Upper lobe of left lung (tissue), 6 donors: ENCODE data around the gene TCF7L2. TPM values are rescaled to one million over a fixed set of nuclear protein-coding genes. Genes with fewer than 3 reads are reported as not detected.

Experiments used
- ATAC-seq, 2 donors: fragments of 200-7000 bp; cut with Tn5 transposase; one replicate each; pipeline ENCODE4 v1.9.1; 2022; ENCODE audit warnings: mild to moderate bottlenecking in 2 of 2, moderate library complexity in 2 of 2; ENCODE audit not compliant: low FRiP score in 2 of 2
- DNase-seq, 2 donors: peaks; one replicate each; pipeline ENCODE4 v3.0.0-alpha.2; 2019 to 2020
- H3K27ac ChIP-seq, 4 donors: fragments of 200-600 bp; sonication (generic); one replicate each; pipeline ENCODE4 v1.5.1; 2016 to 2019
- H3K27me3 ChIP-seq, 4 donors: fragments of 200-600 bp; sonication (generic); one replicate each; pipeline ENCODE4 v1.5.1; 2017 to 2019
- H3K36me3 ChIP-seq, 4 donors: fragments of 200-600 bp; sonication (generic); one replicate each; pipeline ENCODE4 v1.5.1; 2016 to 2019
- H3K4me1 ChIP-seq, 4 donors: fragments of 200-600 bp; sonication (generic); one replicate each; pipeline ENCODE4 v1.5.1; 2018 to 2019
- H3K4me3 ChIP-seq, 4 donors: fragments of 200-600 bp; sonication (generic); one replicate each; pipeline ENCODE4 v1.5.1; 2017 to 2019; ENCODE audit warnings: mild to moderate bottlenecking in 2 of 4, moderate library complexity in 1 of 4
- H3K9me3 ChIP-seq, 4 donors: fragments of 200-600 bp; sonication (generic); one replicate each; pipeline ENCODE4 v1.5.1; 2018 to 2019
- CTCF ChIP-seq, 6 experiments: fragments of 450-650 bp in 4 of 6; fragments of 200-600 bp in 2 of 6; sonication (generic) in 2 of 6; IDR thresholded peaks; one replicate each; pipeline ENCODE4 v1.5.1; 2016 to 2019; ENCODE audit warnings: antibody characterized with exemption in 6 of 6
- EP300 ChIP-seq, 4 donors: sonication (generic); formaldehyde crosslinking; IDR thresholded peaks; one replicate each; pipeline ENCODE4 v1.5.1; 2017; ENCODE audit warnings: antibody characterized with exemption in 4 of 4, control low read depth in 2 of 4
- POLR2A ChIP-seq, 4 donors: fragments of 450-650 bp; IDR thresholded peaks; one replicate each; pipeline ENCODE4 v1.5.1; 2016 to 2017; ENCODE audit warnings: antibody characterized with exemption in 4 of 4, mild to moderate bottlenecking in 2 of 4
- POLR2AphosphoS5 ChIP-seq, 2 donors: sonication (generic); formaldehyde crosslinking; IDR thresholded peaks; one replicate each; pipeline ENCODE4 v1.5.1; 2017; ENCODE audit warnings: antibody characterized with exemption in 2 of 2
- whole genome bisulfite sequencing, 2 donors: methylation state at CpG; one replicate each; pipeline ENCODE4 v1.1.5; 2017 to 2018; 5-methylcytosine and 5-hydroxymethylcytosine counted together
- total RNA-seq, 6 donors: library from RNA; depleted of rRNA in 4 of 6; stranded (reverse); fragments of >200 nt in 4 of 6; gene quantifications; one replicate each; pipeline versions ENCODE4 v1.1.0 to v1.2.1, GENCODE V29; 2016 to 2021
- donor health status: DM: no; HTN: no; CAD: no; lungs with moderate emphysema.
- donor health status: DM: no; HTN: yes; CAD: no; lungs with severe emphysema.

Gene TCF7L2
- total RNA-seq, 6 donors from 2014 or later: 15.5 to 80.3 (median 48.1) TPM

- H3K4me3 ChIP-seq: no peak overlapping the region
- H3K36me3 ChIP-seq: no peaks in the 10 kb centered on the region
- peaks cover 0 to 8% (median 5%) of the 10 kb centered on the region in 4 donors for H3K4me1 ChIP-seq
- H3K27ac ChIP-seq: no peak overlapping the region
- no peak for DNase-seq
- TF ChIP-seq CTCF (IDR thresholded peaks at IDR 0.05): no peak
- no peak for TF ChIP-seq POLR2AphosphoS5 (IDR thresholded peaks at IDR 0.05)
- no peak for TF ChIP-seq EP300 (IDR thresholded peaks at IDR 0.05)
- TF ChIP-seq POLR2A (IDR thresholded peaks at IDR 0.05): no peak
- ATAC-seq: no peak
- H3K27me3 ChIP-seq: no peaks in the 10 kb centered on the region
- no peaks in the 10 kb centered on the region for H3K9me3 ChIP-seq
- WGBS, 2 donors: 67 to 95% methylated on average over 1 of the region's 1 CpG
Observed at GRCh38 chr10:113113918-113114317, 163.9 kb downstream of the TCF7L2 start.

GRCh38 chr10:113115556-113115955 lies 165.5 kb downstream of the TCF7L2 start:
- ATAC-seq (no peak), DNase-seq (no peak)
- 73 to 83% methylated on average over 10 of the region's 10 CpGs for WGBS, 2 donors
- Histone ChIP-seq H3K9me3 (no peaks in the 10 kb centered on the region), H3K36me3 (no peaks in the 10 kb centered on the region), H3K27ac (no peak overlapping the region), H3K4me3 (no peak overlapping the region), H3K4me1 (peaks cover 0 to 9% (median 6%) of the 10 kb centered on the region in 4 donors), H3K27me3 (no peaks in the 10 kb centered on the region)
- TF ChIP-seq EP300 (IDR thresholded peaks at IDR 0.05): no peak
- no peak for TF ChIP-seq POLR2AphosphoS5 (IDR thresholded peaks at IDR 0.05)
- no peak for TF ChIP-seq POLR2A (IDR thresholded peaks at IDR 0.05)
- TF ChIP-seq CTCF (IDR thresholded peaks at IDR 0.05): no peak

- H3K36me3 ChIP-seq: no peaks in the 10 kb centered on the region
- DNase-seq (no peak), ATAC-seq (no peak)
- H3K27ac ChIP-seq: no peak overlapping the region
- no peak overlapping the region for H3K4me3 ChIP-seq
- H3K9me3 ChIP-seq: no peaks in the 10 kb centered on the region
- peaks cover 0 to 18% (median 4%) of the 10 kb centered on the region in 4 donors for H3K4me1 ChIP-seq
- no peaks in the 10 kb centered on the region for H3K27me3 ChIP-seq
- TF ChIP-seq POLR2AphosphoS5 (IDR thresholded peaks at IDR 0.05) (no peak), EP300 (IDR thresholded peaks at IDR 0.05) (no peak), POLR2A (IDR thresholded peaks at IDR 0.05) (no peak), CTCF (IDR thresholded peaks at IDR 0.05) (no peak)
- WGBS, 2 donors: 93 to 95% methylated on average over 15 of the region's 15 CpGs
Observed at GRCh38 chr10:113118882-113119281, 168.8 kb downstream of the TCF7L2 start.

- no peaks in the 10 kb centered on the region for H3K9me3 ChIP-seq
- H3K4me1 ChIP-seq: peaks cover 0 to 18% (median 4%) of the 10 kb centered on the region in 4 donors
- no peaks in the 10 kb centered on the region for H3K36me3 ChIP-seq
- WGBS, 2 donors: 97% methylated on average over 14 of the region's 14 CpGs
- TF ChIP-seq CTCF (IDR thresholded peaks at IDR 0.05) (no peak), POLR2A (IDR thresholded peaks at IDR 0.05) (no peak), POLR2AphosphoS5 (IDR thresholded peaks at IDR 0.05) (no peak), EP300 (IDR thresholded peaks at IDR 0.05) (no peak)
- H3K27me3 ChIP-seq: no peaks in the 10 kb centered on the region
- H3K27ac ChIP-seq: no peak overlapping the region
- DNase-seq (no peak), ATAC-seq (no peak)
- H3K4me3 ChIP-seq: no peak overlapping the region
Observed at GRCh38 chr10:113119801-113120200, 169.8 kb downstream of the TCF7L2 start.

- no peak overlapping the region for H3K27ac ChIP-seq
- no peak for TF ChIP-seq POLR2AphosphoS5 (IDR thresholded peaks at IDR 0.05)
- TF ChIP-seq EP300 (IDR thresholded peaks at IDR 0.05): no peak
- no peak for TF ChIP-seq CTCF (IDR thresholded peaks at IDR 0.05)
- no peak for TF ChIP-seq POLR2A (IDR thresholded peaks at IDR 0.05)
- no peak for DNase-seq
- no peaks in the 10 kb centered on the region for H3K36me3 ChIP-seq
- WGBS, 2 donors: 45 to 53% methylated on average over 7 of the region's 7 CpGs
- no peaks in the 10 kb centered on the region for H3K27me3 ChIP-seq
- no peak for ATAC-seq
- peaks cover 3 to 13% (median 7%) of the 10 kb centered on the region in 4 donors for H3K4me1 ChIP-seq
- no peak overlapping the region for H3K4me3 ChIP-seq
- H3K9me3 ChIP-seq: no peaks in the 10 kb centered on the region
Observed at GRCh38 chr10:113121153-113121552, 171.1 kb downstream of the TCF7L2 start.
